ENCODE data around the gene VPS33A. TPM values are rescaled to one million over a fixed set of nuclear protein-coding genes. Genes with fewer than 3 reads are reported as not detected.
A peak's percentile ranks its signal among the peaks of the same experiment; 100 is the strongest.

VPS33A gene
- total and polyA plus RNA-seq, 2 of the 13 experiments (the other 11 are each of a cell fraction or from before 2014, with no cell fraction given), result 11.0 to 43.6 TPM

GRCh38 chr12:122225683-122226365 lies 40.5 kb downstream of the VPS33A start, which contains the start of gene DIABLO (continued):
- peak; percentile 90 for TF ChIP-seq SAP130 (CRISPR knock-in tag; IDR thresholded peaks at IDR 0.05; ENCODE audit: low read depth)
- no peak; the same call in 1 of the 2 replicates for TF ChIP-seq ZNF460 (CRISPR knock-in tag; IDR thresholded peaks at IDR 0.05; ENCODE audit: borderline replicate concordance)
- TF ChIP-seq ZNF431 (CRISPR knock-in tag; IDR thresholded peaks at IDR 0.05; ENCODE audit: borderline replicate concordance, low read depth), result peak; percentile 95
- peak; percentile 49; the same call in 1 of the 2 replicates for TF ChIP-seq FOXO1 (CRISPR knock-in tag; IDR thresholded peaks at IDR 0.05)
- TF ChIP-seq SP2 (CRISPR knock-in tag; IDR thresholded peaks at IDR 0.05), result peak; percentile 85
- TF ChIP-seq CTCF (CRISPR knock-in tag; IDR thresholded peaks at IDR 0.05), result peak; percentile 26; the same call in 1 of the 2 replicates
- peak; percentile 54; the same call in 1 of the 2 replicates for TF ChIP-seq SIX4 (CRISPR knock-in tag; IDR thresholded peaks at IDR 0.05)
- peak; percentile 68; the same call in 1 of the 2 replicates for TF ChIP-seq SMAD3 (CRISPR knock-in tag; IDR thresholded peaks at IDR 0.05)
- no peak for TF ChIP-seq ZNF672 (CRISPR knock-in tag; IDR thresholded peaks at IDR 0.05)
- no peak; the same call in 1 of the 2 replicates for TF ChIP-seq ZSCAN22 (CRISPR knock-in tag; IDR thresholded peaks at IDR 0.05)
- peak; percentile 96 for TF ChIP-seq HDAC1 (CRISPR knock-in tag; IDR thresholded peaks at IDR 0.05)
- TF ChIP-seq ZNF639 (CRISPR knock-in tag; conservative IDR thresholded peaks at IDR 0.05), result peak; percentile 42; the same call in 1 of the 2 replicates
- peak; percentile 76; the same call in 1 of the 2 replicates for TF ChIP-seq CENPT (CRISPR knock-in tag; IDR thresholded peaks at IDR 0.05; ENCODE audit: low read depth)
- peak; percentile 83; the same call in 1 of the 2 replicates for TF ChIP-seq KLF13 (CRISPR knock-in tag; IDR thresholded peaks at IDR 0.05)
- TF ChIP-seq ZNF317 (CRISPR knock-in tag; IDR thresholded peaks at IDR 0.05), result peak; percentile 44; the same call in 1 of the 2 replicates
- peak; percentile 72 for TF ChIP-seq FOXK1 (CRISPR knock-in tag; IDR thresholded peaks at IDR 0.05; ENCODE audit: borderline replicate concordance, low read depth)
- no peak for TF ChIP-seq ZNF644 (CRISPR knock-in tag; IDR thresholded peaks at IDR 0.05; ENCODE audit: low read depth)
- peak; percentile 34; the same call in 1 of the 2 replicates for TF ChIP-seq MNT (IDR thresholded peaks at IDR 0.05)
- peak; percentile 99 for TF ChIP-seq HOXA3 (CRISPR knock-in tag; IDR thresholded peaks at IDR 0.05)
- no peak; the same call in 1 of the 2 replicates for TF ChIP-seq KLF12 (CRISPR knock-in tag; IDR thresholded peaks at IDR 0.05; ENCODE audit: borderline replicate concordance)
- TF ChIP-seq ZNF768 (CRISPR knock-in tag; IDR thresholded peaks at IDR 0.05), result peak; percentile 71
- TF ChIP-seq ATF2 (CRISPR knock-in tag; IDR thresholded peaks at IDR 0.05), result peak; percentile 44; the same call in 1 of the 2 replicates
- TF ChIP-seq DR1 (CRISPR knock-in tag; IDR thresholded peaks at IDR 0.05), result peak; percentile 65
- TF ChIP-seq BATF2 (CRISPR knock-in tag; IDR thresholded peaks at IDR 0.05), result peak; percentile 31; the same call in 1 of the 2 replicates

Measured in HepG2 (cell line).